Type B pancreatic cell (in vitro differentiated cells): Measurements from ENCODE around the gene CHORDC1. TPM values are rescaled to one million over a fixed set of nuclear protein-coding genes. Genes with fewer than 3 reads are reported as not detected.
"Not testable (repeated sequence)": the region's sequence is repeated elsewhere in the genome, so short reads cannot be mapped to it uniquely, and the experiment has no call there.

Source experiments
- DNase-seq: peaks from one replicate; pipeline ENCODE4 v3.0.0; 2021; ENCODE audit warnings: mixed read lengths; ENCODE audit not compliant: unreplicated experiment; ENCODE audit errors: extremely low spot score
- H3K27ac Mint-ChIP-seq: 2 replicates; pipeline ENCODE4 v1.8.0; 2021; ENCODE audit warnings: mild to moderate bottlenecking, mixed read lengths
- H3K27me3 Mint-ChIP-seq: 2 replicates; pipeline ENCODE4 v1.8.0; 2021; ENCODE audit warnings: mixed read lengths
- H3K36me3 Mint-ChIP-seq: 2 replicates; pipeline ENCODE4 v1.8.0; 2021; ENCODE audit warnings: mixed read lengths
- H3K4me1 Mint-ChIP-seq: one replicate; pipeline ENCODE4 v1.8.0; 2021; ENCODE audit warnings: mixed read lengths; ENCODE audit not compliant: unreplicated experiment
- H3K4me3 Mint-ChIP-seq: 2 replicates; pipeline ENCODE4 v1.8.0; 2021; ENCODE audit warnings: mild to moderate bottlenecking, mixed read lengths
- H3K9me3 Mint-ChIP-seq: 2 replicates; pipeline ENCODE4 v1.8.0; 2021; ENCODE audit warnings: mixed read lengths
- total RNA-seq: library from RNA; stranded (reverse); gene quantifications from 2 replicates; pipeline ENCODE4 v1.2.1, GENCODE V29; 2021; ENCODE audit warnings: low replicate concordance
- TF ChIP-seq, protein P1 (sequence below): fragments of 200-600 bp; sonication (generic); conservative IDR thresholded peaks from 2 replicates; pipeline ENCODE4 v1.5.0; 2021; ENCODE audit warnings: antibody characterized with exemption, mild to moderate bottlenecking

Gene CHORDC1
- total RNA-seq, 1 donor from 2014 or later: 63.7 TPM

DNA sequence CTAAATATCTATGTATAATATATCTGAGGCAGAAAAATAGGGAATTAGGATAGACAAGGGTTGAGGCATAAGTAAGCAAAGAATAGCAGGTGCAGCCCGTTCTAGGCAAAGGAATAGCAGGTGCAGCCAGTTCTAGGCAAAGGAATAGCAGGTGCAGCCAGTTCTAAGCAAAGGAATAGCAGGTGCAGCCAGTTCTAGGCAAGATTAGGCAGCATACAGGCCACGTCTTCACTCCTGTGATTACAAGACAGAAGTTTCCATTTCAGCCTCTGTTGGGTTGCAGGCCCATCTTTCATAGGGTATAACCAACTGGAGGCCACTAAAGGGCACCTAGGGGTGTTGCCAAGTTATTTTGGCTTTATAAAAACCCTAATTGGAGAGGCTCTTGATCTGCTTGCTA, 28.8 kb upstream of the CHORDC1 start:
- DNase-seq: no peak
- no peak overlapping the region for H3K27ac Mint-ChIP-seq
- no peaks in the 10 kb centered on the region for H3K36me3 Mint-ChIP-seq
- no peaks in the 10 kb centered on the region for H3K4me1 Mint-ChIP-seq
- TF ChIP-seq, protein P1, sequence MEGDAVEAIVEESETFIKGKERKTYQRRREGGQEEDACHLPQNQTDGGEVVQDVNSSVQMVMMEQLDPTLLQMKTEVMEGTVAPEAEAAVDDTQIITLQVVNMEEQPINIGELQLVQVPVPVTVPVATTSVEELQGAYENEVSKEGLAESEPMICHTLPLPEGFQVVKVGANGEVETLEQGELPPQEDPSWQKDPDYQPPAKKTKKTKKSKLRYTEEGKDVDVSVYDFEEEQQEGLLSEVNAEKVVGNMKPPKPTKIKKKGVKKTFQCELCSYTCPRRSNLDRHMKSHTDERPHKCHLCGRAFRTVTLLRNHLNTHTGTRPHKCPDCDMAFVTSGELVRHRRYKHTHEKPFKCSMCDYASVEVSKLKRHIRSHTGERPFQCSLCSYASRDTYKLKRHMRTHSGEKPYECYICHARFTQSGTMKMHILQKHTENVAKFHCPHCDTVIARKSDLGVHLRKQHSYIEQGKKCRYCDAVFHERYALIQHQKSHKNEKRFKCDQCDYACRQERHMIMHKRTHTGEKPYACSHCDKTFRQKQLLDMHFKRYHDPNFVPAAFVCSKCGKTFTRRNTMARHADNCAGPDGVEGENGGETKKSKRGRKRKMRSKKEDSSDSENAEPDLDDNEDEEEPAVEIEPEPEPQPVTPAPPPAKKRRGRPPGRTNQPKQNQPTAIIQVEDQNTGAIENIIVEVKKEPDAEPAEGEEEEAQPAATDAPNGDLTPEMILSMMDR: no peak
- H3K9me3 Mint-ChIP-seq: no peaks in the 10 kb centered on the region
- H3K4me3 Mint-ChIP-seq: no peak overlapping the region
- no peaks in the 10 kb centered on the region for H3K27me3 Mint-ChIP-seq

DNA sequence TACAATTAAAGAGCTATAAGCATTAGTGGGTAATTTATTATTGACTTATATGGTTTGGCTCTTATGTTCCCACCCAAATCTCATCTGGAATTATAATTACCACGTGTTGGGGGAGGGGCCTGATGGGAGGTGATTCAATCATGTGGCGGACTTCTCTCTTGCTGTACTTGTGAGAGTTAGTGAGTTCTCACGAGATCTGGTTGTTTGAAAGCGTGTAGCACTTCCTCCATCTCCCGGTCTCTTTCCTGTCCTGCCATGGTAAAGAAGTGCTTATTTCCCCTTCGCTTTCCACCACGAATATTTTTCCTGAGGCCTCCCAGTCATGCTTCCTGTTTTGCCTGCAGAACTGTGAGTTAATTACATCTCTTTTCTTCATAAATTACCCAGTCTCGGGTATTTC, 28.1 kb upstream of the CHORDC1 start:
- Mint-ChIP-seq H3K36me3 (no peaks in the 10 kb centered on the region), H3K27ac (no peak overlapping the region), H3K4me3 (no peak overlapping the region), H3K9me3 (no peaks in the 10 kb centered on the region), H3K27me3 (no peaks in the 10 kb centered on the region), H3K4me1 (no peaks in the 10 kb centered on the region)
- no peak for DNase-seq
- TF ChIP-seq, protein P1: no peak

DNA sequence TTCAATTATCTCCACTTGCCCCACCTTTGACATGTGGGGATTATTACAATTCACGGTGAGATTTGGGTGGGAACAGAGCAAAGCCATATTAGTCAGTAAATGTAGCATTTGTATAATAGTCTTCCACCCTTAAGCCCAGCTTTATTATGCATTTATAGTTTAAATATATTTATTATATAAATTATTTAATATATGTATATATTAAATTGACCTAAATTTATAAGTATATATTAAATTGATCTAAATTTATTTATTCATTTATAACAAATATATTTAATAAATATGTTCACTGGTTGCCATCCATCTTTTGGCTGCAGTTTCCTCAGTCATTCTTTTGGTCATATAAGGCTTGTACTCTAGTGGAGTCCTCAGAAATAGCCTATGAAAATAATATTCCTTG, 23.6 kb upstream of the CHORDC1 start:
- Mint-ChIP-seq H3K27me3 (no peaks in the 10 kb centered on the region), H3K36me3 (no peaks in the 10 kb centered on the region), H3K27ac (no peak overlapping the region), H3K9me3 (no peaks in the 10 kb centered on the region), H3K4me1 (no peaks in the 10 kb centered on the region), H3K4me3 (no peak overlapping the region)
- TF ChIP-seq, protein P1: no peak
- no peak for DNase-seq

DNA sequence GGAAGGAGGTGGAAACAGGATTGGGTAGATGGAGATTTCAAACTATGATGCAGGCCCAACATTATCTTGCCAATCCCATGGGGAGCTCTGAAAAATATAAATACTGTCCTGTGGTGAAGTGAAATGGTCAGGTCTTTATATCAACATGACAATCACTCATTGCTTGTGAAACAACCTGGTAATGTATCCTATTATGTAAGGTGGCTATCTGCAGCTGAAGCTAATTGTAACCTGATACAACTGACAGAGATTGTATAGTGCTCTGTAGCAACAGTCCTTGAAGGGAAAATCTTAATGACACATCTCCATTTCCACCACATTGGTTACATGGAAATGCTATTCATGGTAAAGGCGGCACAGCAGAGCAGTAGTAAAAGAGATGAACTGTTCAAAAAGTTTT, 20.7 kb upstream of the CHORDC1 start:
- TF ChIP-seq, protein P1: no peak
- H3K27me3 Mint-ChIP-seq: no peaks in the 10 kb centered on the region
- no peaks in the 10 kb centered on the region for H3K4me1 Mint-ChIP-seq
- no peaks in the 10 kb centered on the region for H3K36me3 Mint-ChIP-seq
- H3K4me3 Mint-ChIP-seq: no peak overlapping the region
- no peak overlapping the region for H3K27ac Mint-ChIP-seq
- DNase-seq: no peak
- H3K9me3 Mint-ChIP-seq: no peaks in the 10 kb centered on the region

DNA sequence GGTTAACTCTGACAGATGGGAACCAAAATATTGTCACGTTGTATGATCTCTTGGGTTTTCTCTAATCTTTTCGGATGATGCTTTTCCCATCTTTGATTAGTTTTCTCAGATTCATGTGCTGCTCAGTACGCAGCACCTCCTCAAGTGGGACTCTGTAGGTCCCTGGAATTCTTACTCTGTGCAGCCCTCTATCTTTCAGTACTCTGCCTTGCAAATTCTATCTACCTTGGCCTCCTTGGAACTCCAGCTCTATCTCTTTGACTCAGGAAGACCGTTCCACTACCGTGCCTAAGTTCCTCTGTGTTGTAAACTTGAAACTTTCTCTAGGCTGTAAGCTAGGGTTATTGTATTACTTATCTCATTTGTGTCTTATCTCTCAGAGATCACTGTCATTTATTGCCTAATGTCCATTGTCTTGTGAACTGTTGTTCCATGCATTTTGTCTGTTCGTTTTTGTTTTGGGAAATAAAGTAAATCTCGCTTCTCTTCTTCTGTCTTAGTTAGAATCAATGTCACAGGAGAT, 20.1 kb upstream of the CHORDC1 start:
- Mint-ChIP-seq H3K27me3 (no peaks in the 10 kb centered on the region), H3K27ac (no peak overlapping the region), H3K36me3 (no peaks in the 10 kb centered on the region), H3K4me1 (no peaks in the 10 kb centered on the region), H3K4me3 (no peak overlapping the region), H3K9me3 (no peaks in the 10 kb centered on the region)
- TF ChIP-seq, protein P1: no peak
- no peak for DNase-seq

DNA sequence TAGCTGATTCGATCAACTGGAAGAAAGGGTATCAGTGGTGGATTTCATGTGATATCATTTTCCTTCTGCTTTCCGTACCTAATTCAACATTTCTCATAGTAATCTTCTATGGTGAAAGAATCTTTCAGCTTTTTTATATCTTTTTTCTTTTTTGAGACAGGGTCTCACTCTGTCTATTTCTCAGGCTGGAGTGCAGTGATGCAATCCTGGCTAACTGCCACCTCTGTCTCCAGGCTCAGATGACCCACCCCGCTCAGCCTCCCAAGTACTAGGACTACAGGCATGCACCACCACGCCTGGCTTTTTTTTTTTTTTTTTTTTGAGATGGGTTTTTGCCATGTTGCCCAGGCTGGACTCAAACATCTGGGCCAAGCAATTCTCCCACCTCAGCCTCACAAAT, 18.6 kb upstream of the CHORDC1 start:
- TF ChIP-seq, protein P1: no peak
- H3K4me1 Mint-ChIP-seq: no peaks in the 10 kb centered on the region
- H3K4me3 Mint-ChIP-seq: no peak overlapping the region
- no peaks in the 10 kb centered on the region for H3K27me3 Mint-ChIP-seq
- H3K9me3 Mint-ChIP-seq: no peaks in the 10 kb centered on the region
- no peak overlapping the region for H3K27ac Mint-ChIP-seq
- H3K36me3 Mint-ChIP-seq: no peaks in the 10 kb centered on the region
- no peak for DNase-seq

DNA sequence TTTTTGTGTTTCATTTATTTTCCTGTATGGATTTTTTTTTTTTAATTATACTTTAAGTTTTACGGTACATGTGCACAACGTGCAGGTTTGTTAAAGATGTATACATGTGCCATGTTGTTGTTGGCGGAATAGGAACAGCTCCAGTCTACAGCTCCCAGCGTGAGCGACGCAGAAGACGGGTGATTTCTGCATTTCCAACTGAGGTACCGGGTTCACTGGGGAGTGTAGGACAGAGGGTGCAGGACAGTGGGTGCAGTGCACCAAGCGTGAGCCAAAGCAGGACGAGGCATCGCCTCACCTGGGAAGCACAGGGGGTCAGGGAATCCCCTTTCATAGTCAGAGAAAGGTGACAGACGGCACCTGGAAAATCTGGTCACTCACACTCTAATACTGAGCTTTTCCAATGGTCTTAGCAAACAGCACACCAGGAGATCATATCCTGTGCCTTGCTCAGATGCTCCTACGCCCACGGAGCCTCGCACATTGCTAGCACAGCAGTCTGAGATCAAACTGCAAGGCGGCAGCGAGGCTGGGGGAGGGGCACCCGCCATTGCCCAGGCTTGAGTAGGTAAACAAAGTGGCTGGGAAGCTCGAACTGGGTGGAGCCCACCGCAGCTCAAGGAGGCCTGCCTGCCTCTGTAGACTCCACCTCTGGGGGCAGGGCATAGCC, 17.3 kb upstream of the CHORDC1 start:
- not testable (repeated sequence) for H3K9me3 Mint-ChIP-seq, DNase-seq, H3K4me3 Mint-ChIP-seq, H3K4me1 Mint-ChIP-seq, H3K27me3 Mint-ChIP-seq, H3K27ac Mint-ChIP-seq, H3K36me3 Mint-ChIP-seq
